Heart right ventricle (tissue), 16 donors: ENCODE data around the gene KRTAP5-4. TPM values are rescaled to one million over a fixed set of nuclear protein-coding genes. Genes with fewer than 3 reads are reported as not detected.
"Not testable (repeated sequence)": the region's sequence is repeated elsewhere in the genome, so short reads cannot be mapped to it uniquely, and the experiment has no call there.

Experiments
- ATAC-seq, 8 donors: fragments of 200-7000 bp; cut with Tn5 transposase; one replicate each; pipeline ENCODE4 v1.9.1; 2020; ENCODE audit warnings: mild to moderate bottlenecking in 8 of 8, moderate library complexity in 8 of 8, moderate number of reproducible peaks in 1 of 8
- DNase-seq, 2 donors: peaks; one replicate each; pipeline ENCODE4 v3.0.0-alpha.2; 2020
- H3K27ac ChIP-seq, 10 donors: fragments of 200-600 bp; sonication (generic) in 2 of 10; one replicate each; pipeline versions ENCODE4 v1.5.0 to v1.8.0; 2020 to 2022; ENCODE audit warnings: mild to moderate bottlenecking in 3 of 10
- H3K27me3 ChIP-seq, 7 donors: fragments of 200-600 bp; one replicate each; pipeline ENCODE4 v1.8.0; 2021 to 2022; ENCODE audit warnings: mild to moderate bottlenecking in 2 of 7
- H3K36me3 ChIP-seq, 9 donors: fragments of 200-600 bp; sonication (generic) in 1 of 9; one replicate each; pipeline versions ENCODE4 v1.5.0 to v1.8.0; 2020 to 2022; ENCODE audit warnings: mild to moderate bottlenecking in 2 of 9
- H3K4me1 ChIP-seq, 9 donors: fragments of 200-600 bp; sonication (generic) in 1 of 9; one replicate each; pipeline versions ENCODE4 v1.5.0 to v1.8.0; 2020 to 2022; ENCODE audit warnings: mild to moderate bottlenecking in 4 of 9
- H3K4me3 ChIP-seq, 10 donors: fragments of 200-600 bp; sonication (generic) in 2 of 10; one replicate each; pipeline versions ENCODE4 v1.5.0 to v1.8.0; 2020 to 2022; ENCODE audit warnings: mild to moderate bottlenecking in 7 of 10, moderate library complexity in 2 of 10
- H3K9me3 ChIP-seq, 11 donors: fragments of 200-600 bp in 10 of 11; sonication (generic) in 2 of 11; one replicate each; pipeline versions ENCODE4 v1.5.0 to v1.8.0; 2013 to 2022; ENCODE audit warnings: mild to moderate bottlenecking in 2 of 11, control low read depth in 1 of 11, moderate library complexity in 1 of 11
- WGBS, 2 donors: extraction: QIAGEN DNeasy Blood & Tissue Kit; methylation state at CpG; one replicate each; pipeline ENCODE4 v1.1.7; 2013; ENCODE audit warnings: inconsistent platforms in 1 of 2; 5-methylcytosine and 5-hydroxymethylcytosine counted together
- intact Hi-C, 10 donors: fragments of 100-400 bp; cut with DNase I; formaldehyde crosslinking; loops; one replicate each; pipeline versions ENCODE4 v1.11.1 to v1.14.2; 2022
- polyA plus RNA-seq, 2 donors: library from polyadenylated mRNA; stranded (reverse); fragments of 200-250 nt; gene quantifications; one replicate each; pipeline ENCODE4 v1.2.3, GENCODE V29; 2013
- total RNA-seq, 10 donors: library from RNA; stranded (reverse); fragmentation: NEBNext Ultra II Directional in 3 of 10; extraction: Animal tissue kit (Norgen Biotek cat#: 25700) in 3 of 10; gene quantifications; one replicate each; pipeline versions ENCODE4 v1.2.1 to v1.2.4, GENCODE V29; 2021 to 2023
- TF ChIP-seq, protein P1 (sequence below), 9 donors: fragments of 200-600 bp; sonication (generic) in 2 of 9; IDR thresholded peaks; one replicate each; pipeline versions ENCODE4 v1.5.0 to v1.8.0; 2021 to 2022; ENCODE audit warnings: antibody characterized with exemption in 9 of 9, mild to moderate bottlenecking in 5 of 9, moderate library complexity in 1 of 9
- donor health status: Arrhythmogenic right ventricular cardiomyopathy.
- donor health status: ischemic (EF 13 %, LVEDD 7.1; RV severe dilation, severe dysfunction).
- donor health status: healthy with polysubstance abuse.
- donor health status: DM: no; HTN: yes; CAD: no.
- donor health status: DM: no; HTN: no; CAD: no.
- donor health status: ischemic (EF 25% LVEDD 6.9; RV normal size, moderate dysfunction).
- donor health status: ischemic (EF 25% LVEDD 5.7; RV mildly dilated, moderate dysfunction).
- donor health status: healthy.
- donor health status: DM: yes; HTN: yes; CAD: no.
- donor health status: Ischemic cardiomyopathy.
- donor health status: ischemic (EF 35%, LVEDD 5.7; RV mildly dilated, moderate dysfunction).
- donor health status: nonischemic (EF 11% LVEDD 7.7; RV severe dilation, severe dysfunction).
- donor health status: DM: yes; HTN: yes; CAD: no.
- donor health status: PGD.
- donor health status: ischemic (EF 29% LVEDD 5.4; RV normal size, mild dysfunction).
- donor health status: nonischemic (EF 23%, LVEDD 6.1; RV moderate dilation, normal function).

Gene KRTAP5-4
- total and polyA plus RNA-seq, 12 donors: not detected

DNA sequence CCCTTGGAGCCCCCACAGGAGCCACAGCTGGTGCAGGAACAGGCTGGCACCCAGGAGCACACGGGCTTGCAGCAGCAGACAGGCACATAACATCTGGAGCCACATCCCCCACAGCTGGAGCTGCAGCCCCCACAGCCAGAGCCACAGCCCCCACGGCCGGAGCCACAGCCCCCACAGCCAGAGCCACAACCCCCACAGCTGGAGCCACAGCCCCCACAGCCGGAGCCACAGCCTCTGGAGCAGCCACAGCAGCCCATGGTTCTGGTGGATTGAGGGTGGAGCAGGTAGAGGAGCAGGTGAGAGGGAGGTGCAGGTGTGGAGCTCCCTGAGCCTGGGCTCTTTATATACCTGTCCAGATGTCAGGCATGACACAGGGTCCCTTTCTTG, 24.0 kb downstream of the KRTAP5-4 start, which contains the start of gene KRTAP5-2:
Gene KRTAP5-2 (minus strand): TSS at position 301 of the 387 bp plus-strand sequence. CDS start 44 bp downstream, at position 257.
- Histone ChIP-seq H3K4me3 (no peak within 1 kb of the TSS), H3K27me3 (peaks cover 0 to 18% (median 3%) of the 10 kb centered on the region in 7 donors), H3K4me1 (peaks cover 0 to 18% (median 0%) of the 10 kb centered on the region in 9 donors), H3K9me3 (no peaks in the 10 kb centered on the region), H3K36me3 (no peaks in the 10 kb centered on the region), H3K27ac (no peak within 1 kb of the TSS)
- no peak for ATAC-seq
- TF ChIP-seq, protein P1, sequence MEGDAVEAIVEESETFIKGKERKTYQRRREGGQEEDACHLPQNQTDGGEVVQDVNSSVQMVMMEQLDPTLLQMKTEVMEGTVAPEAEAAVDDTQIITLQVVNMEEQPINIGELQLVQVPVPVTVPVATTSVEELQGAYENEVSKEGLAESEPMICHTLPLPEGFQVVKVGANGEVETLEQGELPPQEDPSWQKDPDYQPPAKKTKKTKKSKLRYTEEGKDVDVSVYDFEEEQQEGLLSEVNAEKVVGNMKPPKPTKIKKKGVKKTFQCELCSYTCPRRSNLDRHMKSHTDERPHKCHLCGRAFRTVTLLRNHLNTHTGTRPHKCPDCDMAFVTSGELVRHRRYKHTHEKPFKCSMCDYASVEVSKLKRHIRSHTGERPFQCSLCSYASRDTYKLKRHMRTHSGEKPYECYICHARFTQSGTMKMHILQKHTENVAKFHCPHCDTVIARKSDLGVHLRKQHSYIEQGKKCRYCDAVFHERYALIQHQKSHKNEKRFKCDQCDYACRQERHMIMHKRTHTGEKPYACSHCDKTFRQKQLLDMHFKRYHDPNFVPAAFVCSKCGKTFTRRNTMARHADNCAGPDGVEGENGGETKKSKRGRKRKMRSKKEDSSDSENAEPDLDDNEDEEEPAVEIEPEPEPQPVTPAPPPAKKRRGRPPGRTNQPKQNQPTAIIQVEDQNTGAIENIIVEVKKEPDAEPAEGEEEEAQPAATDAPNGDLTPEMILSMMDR (IDR thresholded peaks at IDR 0.05): no peak
- 72 to 84% methylated on average over 4 of the region's 4 CpGs for WGBS, 2 donors
- DNase-seq: no peak
- intact Hi-C loops: no loop called here

DNA sequence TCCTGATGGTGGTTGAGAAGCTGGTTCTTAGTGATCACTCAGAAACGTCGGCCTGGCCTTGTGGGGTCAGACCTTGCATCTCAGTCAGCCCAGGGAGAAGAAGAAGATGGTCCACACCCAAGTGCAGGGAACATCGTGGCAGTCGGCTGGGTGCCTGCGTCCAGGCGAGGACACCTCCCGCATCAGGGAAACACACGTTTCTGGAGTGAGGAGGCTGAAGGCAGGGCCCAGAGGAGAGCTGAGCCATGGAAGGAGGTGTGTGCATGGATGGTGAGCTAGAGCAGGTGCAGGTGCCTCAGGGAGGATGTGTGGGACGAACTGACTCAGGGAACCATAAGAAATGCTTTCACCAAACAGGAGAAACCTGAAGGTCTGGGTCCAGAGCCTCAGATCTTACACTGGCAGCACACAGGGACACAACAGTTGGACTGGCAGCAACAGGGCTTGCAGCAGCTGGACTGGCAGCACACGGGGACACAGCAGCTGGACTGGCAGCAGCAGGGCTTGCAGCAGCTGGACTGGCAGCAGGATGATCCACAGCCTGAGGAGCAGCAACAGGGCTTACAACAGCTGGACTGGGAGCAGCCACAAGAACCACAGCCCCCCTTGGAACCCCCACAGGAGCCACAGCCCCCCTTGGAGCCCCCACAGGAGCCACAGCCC, 24.5 kb downstream of the KRTAP5-4 start:
- intact Hi-C loops: no loop called here
- WGBS, 2 donors: 86 to 87% methylated on average over 10 of the region's 10 CpGs
- H3K27me3 ChIP-seq: peaks cover 0 to 18% (median 3%) of the 10 kb centered on the region in 7 donors
- TF ChIP-seq, protein P1 (IDR thresholded peaks at IDR 0.05): no peak
- no peak overlapping the region for H3K27ac ChIP-seq
- peaks cover 0 to 18% (median 0%) of the 10 kb centered on the region in 9 donors for H3K4me1 ChIP-seq
- ATAC-seq (no peak), DNase-seq (no peak)
- no peaks in the 10 kb centered on the region for H3K9me3 ChIP-seq
- H3K36me3 ChIP-seq: no peaks in the 10 kb centered on the region
- no peak overlapping the region for H3K4me3 ChIP-seq

- peaks cover 0 to 18% (median 3%) of the 10 kb centered on the region in 7 donors for H3K27me3 ChIP-seq
- H3K27ac ChIP-seq, intact Hi-C loops, H3K4me3 ChIP-seq, DNase-seq, H3K36me3 ChIP-seq, H3K9me3 ChIP-seq: not testable (repeated sequence)
- peaks cover 0 to 18% (median 0%) of the 10 kb centered on the region in 9 donors for H3K4me1 ChIP-seq
- 56 to 62% methylated on average over 19 of the region's 19 CpGs for WGBS, 2 donors
- ATAC-seq: peak in 4 of 8 donors; percentile 41 to 59 (median 52)
These were observed 25.3 kb downstream of the KRTAP5-4 start for GRCh38 chr11:1596576-1597121.

DNA sequence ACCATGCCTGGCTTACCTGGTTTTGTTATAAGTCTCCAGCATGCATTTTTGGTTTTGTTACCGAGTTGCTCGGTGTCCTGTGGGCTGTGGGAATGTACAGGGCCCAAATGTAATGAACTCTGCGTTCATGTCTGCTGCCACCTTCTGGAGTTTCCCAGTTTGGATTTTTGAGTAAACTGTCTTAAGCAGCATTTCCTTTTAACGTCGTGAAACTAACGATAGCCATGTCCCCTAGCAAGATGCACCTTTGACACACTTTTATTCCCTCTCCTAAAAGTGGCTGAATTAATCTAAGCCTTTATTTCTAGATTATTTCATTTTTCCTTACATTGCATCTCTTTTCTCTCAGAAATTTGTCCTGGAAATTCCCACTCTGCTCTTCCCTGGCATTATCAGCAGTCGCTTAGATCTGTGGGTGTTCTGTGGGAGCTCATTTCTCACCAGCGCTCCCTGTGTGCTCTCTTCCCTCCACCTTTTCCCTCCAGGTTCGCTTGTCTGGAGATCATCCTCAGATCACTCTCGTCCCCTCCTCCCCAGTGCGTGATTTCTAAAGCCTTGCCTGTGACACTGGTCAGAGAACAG, 25.9 kb downstream of the KRTAP5-4 start:
- H3K36me3 ChIP-seq, intact Hi-C loops, H3K9me3 ChIP-seq, DNase-seq, H3K27ac ChIP-seq, H3K4me3 ChIP-seq: not testable (repeated sequence)
- Histone ChIP-seq H3K27me3 (peaks cover 0 to 19% (median 3%) of the 10 kb centered on the region in 7 donors), H3K4me1 (peaks cover 0 to 18% (median 0%) of the 10 kb centered on the region in 9 donors)
- 47% methylated on average over 11 of the region's 11 CpGs for WGBS, 2 donors
- ATAC-seq: peak in 5 of 8 donors; percentile 16 to 72 (median 49)

GRCh38 chr11:1592628-1593027, 29.3 kb downstream of the KRTAP5-4 start:
- no peak for ATAC-seq
- H3K36me3 ChIP-seq: no peaks in the 10 kb centered on the region
- intact Hi-C loops: no loop called here
- peaks cover 0 to 23% (median 4%) of the 10 kb centered on the region in 9 donors for H3K4me1 ChIP-seq
- no peak for DNase-seq
- no peak overlapping the region for H3K27ac ChIP-seq
- H3K9me3 ChIP-seq: peaks cover 0 to 6% (median 0%) of the 10 kb centered on the region in 11 donors
- H3K4me3 ChIP-seq: no peak overlapping the region
- TF ChIP-seq, protein P1 (IDR thresholded peaks at IDR 0.05): no peak
- peaks cover 0 to 21% (median 3%) of the 10 kb centered on the region in 7 donors for H3K27me3 ChIP-seq
- WGBS, 2 donors: 81 to 85% methylated on average over 9 of the region's 9 CpGs
